K562 (cell line): Measurements from ENCODE around the gene SPRING1. TPM values are rescaled to one million over a fixed set of nuclear protein-coding genes. Genes with fewer than 3 reads are reported as not detected.

ENCODE experiments used
- BRF1 ChIP-seq: IDR thresholded peaks from 3 replicates; pipeline ENCODE4 v1.6.1; 2011; ENCODE audit warnings: borderline replicate concordance, mild to moderate bottlenecking; ENCODE audit not compliant: insufficient read length; ENCODE audit errors: extremely low read depth
- CEBPB ChIP-seq: fragments of 450-650 bp; IDR thresholded peaks from 2 replicates; pipeline ENCODE4 v1.6.1; 2016; ENCODE audit warnings: missing genetic modification characterization, missing compliant biosample characterization
- KAT2B ChIP-seq: IDR thresholded peaks from one replicate; pipeline ENCODE4 v1.6.1; 2012; ENCODE audit warnings: low read depth, mild to moderate bottlenecking, control low read depth, inconsistent platforms, low read length, moderate library complexity
- SMARCA5 ChIP-seq: fragments of 450-650 bp; IDR thresholded peaks from 2 replicates; pipeline ENCODE4 v1.6.1; 2016
- ZFP1 ChIP-seq: fragments of 450-650 bp; formaldehyde crosslinking; IDR thresholded peaks from 2 replicates; pipeline ENCODE4 v1.4.0; 2020; ENCODE audit warnings: mild to moderate bottlenecking, mixed read lengths
- ZNF232 ChIP-seq: sonication (generic); formaldehyde crosslinking; IDR thresholded peaks from 2 replicates; pipeline ENCODE4 v1.8.0; 2022; ENCODE audit warnings: mild to moderate bottlenecking, missing genetic modification reagents
- ZNF766 ChIP-seq: fragments of 200-800 bp; sonication (Bioruptor generic); conservative IDR thresholded peaks from 2 replicates; pipeline ENCODE4 v1.6.1; 2016; ENCODE audit warnings: missing genetic modification characterization, missing compliant biosample characterization
- polyA plus RNA-seq, 8 experiments: library from polyadenylated mRNA; depleted of rRNA in 4 of 8; stranded (reverse) in 5 of 8; unstranded in 3 of 8; fragments of >200 nt; fragmentation: Nextera tagmentation in 2 of 8; fragmentation: Illumina TruSeq in 1 of 8; extraction: Ambion mirVana in 2 of 8; extraction: Trizol in 1 of 8; gene quantifications; 2 replicates each; pipeline versions ENCODE4 v1.2.1 to v1.2.3, GENCODE V29; 2011 to 2014; ENCODE audit warnings: inconsistent platforms in 1 of 8, missing spikeins in 1 of 8
- total RNA-seq, 7 experiments: library from RNA; depleted of rRNA in 6 of 7; stranded (reverse); fragments of >200 nt in 6 of 7; fragmentation: Illumina TruSeq in 2 of 7; extraction: Trizol in 2 of 7; gene quantifications; 2 replicates each; pipeline versions ENCODE4 v1.2.1 to v1.2.3, GENCODE V29; 2011 to 2021; ENCODE audit warnings: low replicate concordance in 1 of 7
- TF ChIP-seq, protein P1 (sequence below), 2 experiments: IDR thresholded peaks in 1 of 2; conservative IDR thresholded peaks in 1 of 2; 2 replicates each; pipeline ENCODE4 v1.6.1; 2016; ENCODE audit warnings: low read depth in 2 of 2, mild to moderate bottlenecking in 1 of 2, missing compliant biosample characterization in 1 of 2, missing genetic modification characterization in 1 of 2, moderate library complexity in 1 of 2
- TF ChIP-seq, protein P2 (sequence below): fragments of 450-650 bp; IDR thresholded peaks from 2 replicates; pipeline ENCODE4 v1.6.1; 2018; ENCODE audit not compliant: partially characterized antibody
- TF ChIP-seq, protein P3 (sequence below): fragments of 250-450 bp; sonication (Bioruptor Pico); IDR thresholded peaks from 2 replicates; pipeline ENCODE4 v1.5.0; 2021
- TF ChIP-seq, protein P4 (sequence below), 3 experiments: fragments of 200-800 bp in 1 of 3; fragments of 250-450 bp in 1 of 3; fragments of 450-650 bp in 1 of 3; sonication (Bioruptor Pico) in 1 of 3; sonication (Bioruptor generic) in 1 of 3; formaldehyde crosslinking in 1 of 3; IDR thresholded peaks; 2 replicates each; pipeline versions ENCODE4 v1.6.1 to v1.8.0; 2016 to 2022; ENCODE audit warnings: mild to moderate bottlenecking in 2 of 3, missing genetic modification characterization in 2 of 3, missing compliant biosample characterization in 1 of 3, moderate library complexity in 1 of 3
- TF ChIP-seq, protein P5 (sequence below): fragments of 450-650 bp; IDR thresholded peaks from one replicate; pipeline ENCODE4 v1.6.1; 2018; ENCODE audit warnings: mild to moderate bottlenecking, moderate library complexity; ENCODE audit not compliant: partially characterized antibody

Gene SPRING1
- total and polyA plus RNA-seq, 9 of the 15 experiments (the other 6 are each of a cell fraction or from before 2014, with no cell fraction given) = 1.1 to 20.0 (median 8.0) TPM

DNA sequence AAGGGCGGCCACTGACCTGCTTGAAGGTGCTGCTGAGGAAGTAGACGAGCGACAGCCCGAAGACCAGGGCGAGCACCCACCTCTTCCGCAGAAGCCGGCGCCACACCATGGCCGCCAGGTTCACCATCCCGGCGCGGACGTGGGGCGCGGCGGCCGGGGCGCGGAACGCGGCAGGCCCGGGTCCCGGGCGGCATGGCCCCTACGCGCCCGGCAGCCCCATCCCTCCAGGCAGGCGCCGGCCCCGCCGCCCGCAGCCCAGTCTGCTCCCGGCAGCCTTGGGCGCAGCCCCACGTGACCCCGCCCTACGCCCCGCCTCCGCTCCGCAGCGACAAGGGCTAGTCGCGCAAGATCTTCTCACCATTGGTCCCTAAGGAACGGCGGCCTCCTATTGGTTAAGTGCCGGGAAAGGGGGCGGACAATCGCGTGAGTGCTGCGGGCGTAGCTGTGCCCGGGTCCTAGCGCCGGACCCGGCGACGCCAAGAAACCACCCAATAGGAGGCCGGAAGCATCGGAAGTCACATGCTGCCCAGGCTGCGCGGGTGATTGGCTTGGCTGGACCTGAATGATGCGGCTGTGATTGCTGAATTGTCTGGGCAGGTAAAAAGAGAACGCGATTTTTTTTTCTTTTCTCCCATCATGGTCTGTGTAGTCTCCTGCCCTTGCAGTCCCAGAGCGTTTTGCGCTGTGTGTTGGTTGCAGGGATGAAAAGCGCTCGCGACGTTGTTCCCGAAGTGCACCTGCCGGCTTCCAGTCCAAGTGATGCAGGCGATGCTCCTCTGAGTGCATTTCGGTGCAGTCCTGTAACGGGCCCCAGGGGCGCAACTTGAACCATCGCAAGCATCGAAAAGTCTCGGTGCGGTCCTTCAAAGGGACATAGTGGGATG lies at the start of gene SPRING1, which contains the start of gene RNFT2 (continued):
- TF ChIP-seq, protein P1, sequence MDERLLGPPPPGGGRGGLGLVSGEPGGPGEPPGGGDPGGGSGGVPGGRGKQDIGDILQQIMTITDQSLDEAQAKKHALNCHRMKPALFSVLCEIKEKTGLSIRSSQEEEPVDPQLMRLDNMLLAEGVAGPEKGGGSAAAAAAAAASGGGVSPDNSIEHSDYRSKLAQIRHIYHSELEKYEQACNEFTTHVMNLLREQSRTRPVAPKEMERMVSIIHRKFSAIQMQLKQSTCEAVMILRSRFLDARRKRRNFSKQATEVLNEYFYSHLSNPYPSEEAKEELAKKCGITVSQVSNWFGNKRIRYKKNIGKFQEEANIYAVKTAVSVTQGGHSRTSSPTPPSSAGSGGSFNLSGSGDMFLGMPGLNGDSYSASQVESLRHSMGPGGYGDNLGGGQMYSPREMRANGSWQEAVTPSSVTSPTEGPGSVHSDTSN (CRISPR knock-in tag; IDR thresholded peaks at IDR 0.05; ENCODE audit: low read depth) = no peak
- TF ChIP-seq, protein P1 (tag; conservative IDR thresholded peaks at IDR 0.05; ENCODE audit: low read depth) = 0 out of 2 replicates have a peak, but pooled peaks have one; percentile 27
- peak; percentile 94 for TF ChIP-seq ZNF766 (CRISPR knock-in tag)
- TF ChIP-seq BRF1 = no peak
- TF ChIP-seq KAT2B = no peak
- TF ChIP-seq, protein P2, sequence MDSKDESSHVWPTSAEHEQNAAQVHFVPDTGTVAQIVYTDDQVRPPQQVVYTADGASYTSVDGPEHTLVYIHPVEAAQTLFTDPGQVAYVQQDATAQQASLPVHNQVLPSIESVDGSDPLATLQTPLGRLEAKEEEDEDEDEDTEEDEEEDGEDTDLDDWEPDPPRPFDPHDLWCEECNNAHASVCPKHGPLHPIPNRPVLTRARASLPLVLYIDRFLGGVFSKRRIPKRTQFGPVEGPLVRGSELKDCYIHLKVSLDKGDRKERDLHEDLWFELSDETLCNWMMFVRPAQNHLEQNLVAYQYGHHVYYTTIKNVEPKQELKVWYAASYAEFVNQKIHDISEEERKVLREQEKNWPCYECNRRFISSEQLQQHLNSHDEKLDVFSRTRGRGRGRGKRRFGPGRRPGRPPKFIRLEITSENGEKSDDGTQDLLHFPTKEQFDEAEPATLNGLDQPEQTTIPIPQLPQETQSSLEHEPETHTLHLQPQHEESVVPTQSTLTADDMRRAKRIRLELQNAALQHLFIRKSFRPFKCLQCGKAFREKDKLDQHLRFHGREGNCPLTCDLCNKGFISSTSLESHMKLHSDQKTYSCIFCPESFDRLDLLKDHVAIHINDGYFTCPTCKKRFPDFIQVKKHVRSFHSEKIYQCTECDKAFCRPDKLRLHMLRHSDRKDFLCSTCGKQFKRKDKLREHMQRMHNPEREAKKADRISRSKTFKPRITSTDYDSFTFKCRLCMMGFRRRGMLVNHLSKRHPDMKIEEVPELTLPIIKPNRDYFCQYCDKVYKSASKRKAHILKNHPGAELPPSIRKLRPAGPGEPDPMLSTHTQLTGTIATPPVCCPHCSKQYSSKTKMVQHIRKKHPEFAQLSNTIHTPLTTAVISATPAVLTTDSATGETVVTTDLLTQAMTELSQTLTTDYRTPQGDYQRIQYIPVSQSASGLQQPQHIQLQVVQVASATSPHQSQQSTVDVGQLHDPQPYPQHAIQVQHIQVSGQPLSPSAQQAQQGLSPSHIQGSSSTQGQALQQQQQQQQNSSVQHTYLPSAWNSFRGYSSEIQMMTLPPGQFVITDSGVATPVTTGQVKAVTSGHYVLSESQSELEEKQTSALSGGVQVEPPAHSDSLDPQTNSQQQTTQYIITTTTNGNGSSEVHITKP = peak; percentile 11
- TF ChIP-seq, protein P3, sequence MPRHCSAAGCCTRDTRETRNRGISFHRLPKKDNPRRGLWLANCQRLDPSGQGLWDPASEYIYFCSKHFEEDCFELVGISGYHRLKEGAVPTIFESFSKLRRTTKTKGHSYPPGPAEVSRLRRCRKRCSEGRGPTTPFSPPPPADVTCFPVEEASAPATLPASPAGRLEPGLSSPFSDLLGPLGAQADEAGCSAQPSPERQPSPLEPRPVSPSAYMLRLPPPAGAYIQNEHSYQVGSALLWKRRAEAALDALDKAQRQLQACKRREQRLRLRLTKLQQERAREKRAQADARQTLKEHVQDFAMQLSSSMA = no peak
- TF ChIP-seq, protein P4, sequence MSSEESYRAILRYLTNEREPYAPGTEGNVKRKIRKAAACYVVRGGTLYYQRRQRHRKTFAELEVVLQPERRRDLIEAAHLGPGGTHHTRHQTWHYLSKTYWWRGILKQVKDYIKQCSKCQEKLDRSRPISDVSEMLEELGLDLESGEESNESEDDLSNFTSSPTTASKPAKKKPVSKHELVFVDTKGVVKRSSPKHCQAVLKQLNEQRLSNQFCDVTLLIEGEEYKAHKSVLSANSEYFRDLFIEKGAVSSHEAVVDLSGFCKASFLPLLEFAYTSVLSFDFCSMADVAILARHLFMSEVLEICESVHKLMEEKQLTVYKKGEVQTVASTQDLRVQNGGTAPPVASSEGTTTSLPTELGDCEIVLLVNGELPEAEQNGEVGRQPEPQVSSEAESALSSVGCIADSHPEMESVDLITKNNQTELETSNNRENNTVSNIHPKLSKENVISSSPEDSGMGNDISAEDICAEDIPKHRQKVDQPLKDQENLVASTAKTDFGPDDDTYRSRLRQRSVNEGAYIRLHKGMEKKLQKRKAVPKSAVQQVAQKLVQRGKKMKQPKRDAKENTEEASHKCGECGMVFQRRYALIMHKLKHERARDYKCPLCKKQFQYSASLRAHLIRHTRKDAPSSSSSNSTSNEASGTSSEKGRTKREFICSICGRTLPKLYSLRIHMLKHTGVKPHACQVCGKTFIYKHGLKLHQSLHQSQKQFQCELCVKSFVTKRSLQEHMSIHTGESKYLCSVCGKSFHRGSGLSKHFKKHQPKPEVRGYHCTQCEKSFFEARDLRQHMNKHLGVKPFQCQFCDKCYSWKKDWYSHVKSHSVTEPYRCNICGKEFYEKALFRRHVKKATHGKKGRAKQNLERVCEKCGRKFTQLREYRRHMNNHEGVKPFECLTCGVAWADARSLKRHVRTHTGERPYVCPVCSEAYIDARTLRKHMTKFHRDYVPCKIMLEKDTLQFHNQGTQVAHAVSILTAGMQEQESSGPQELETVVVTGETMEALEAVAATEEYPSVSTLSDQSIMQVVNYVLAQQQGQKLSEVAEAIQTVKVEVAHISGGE (CRISPR knock-in tag; IDR thresholded peaks at IDR 0.05) = peak in 2 of 3 experiments; percentile 10 to 28; a peak in 1 of 6 replicates
- no peak for TF ChIP-seq SMARCA5
- TF ChIP-seq ZNF232 (CRISPR knock-in tag) = no peak
- TF ChIP-seq, protein P5, sequence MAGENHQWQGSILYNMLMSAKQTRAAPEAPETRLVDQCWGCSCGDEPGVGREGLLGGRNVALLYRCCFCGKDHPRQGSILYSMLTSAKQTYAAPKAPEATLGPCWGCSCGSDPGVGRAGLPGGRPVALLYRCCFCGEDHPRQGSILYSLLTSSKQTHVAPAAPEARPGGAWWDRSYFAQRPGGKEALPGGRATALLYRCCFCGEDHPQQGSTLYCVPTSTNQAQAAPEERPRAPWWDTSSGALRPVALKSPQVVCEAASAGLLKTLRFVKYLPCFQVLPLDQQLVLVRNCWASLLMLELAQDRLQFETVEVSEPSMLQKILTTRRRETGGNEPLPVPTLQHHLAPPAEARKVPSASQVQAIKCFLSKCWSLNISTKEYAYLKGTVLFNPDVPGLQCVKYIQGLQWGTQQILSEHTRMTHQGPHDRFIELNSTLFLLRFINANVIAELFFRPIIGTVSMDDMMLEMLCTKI = no peak
- no peak for TF ChIP-seq ZFP1 (CRISPR knock-in tag)
- TF ChIP-seq CEBPB (tag) = no peak
